A673 (cell line): ENCODE data around the gene LRBA.

Experiments used
- CTCF ChIP-seq: fragments of 300-800, 200-600 bp; sonication (generic); conservative IDR thresholded peaks from 2 replicates; pipeline ENCODE4 v1.5.1; 2017; ENCODE audit warnings: low read depth, mild to moderate bottlenecking, antibody characterized with exemption, low read length, moderate library complexity, mixed read lengths
- EZH2 ChIP-seq: fragments of 200-600 bp; sonication (generic); IDR thresholded peaks from 2 replicates; pipeline ENCODE4 v1.6.1; 2017; ENCODE audit warnings: borderline replicate concordance, low read depth, mild to moderate bottlenecking, mixed read lengths, antibody characterized with exemption, low read length; ENCODE audit not compliant: poor library complexity, severe bottlenecking

- TF ChIP-seq EZH2, result no peak
- no peak for TF ChIP-seq CTCF
Measured at GRCh38 chr4:150855981-150856510, 159.0 kb downstream of the LRBA start.
